ENCODE results near the gene ABCB8. TPM values are rescaled to one million over a fixed set of nuclear protein-coding genes. Genes with fewer than 3 reads are reported as not detected.

The ABCB8 gene
- total and polyA plus RNA-seq, 9 of the 15 experiments (the other 6 are each of a cell fraction or from before 2014, with no cell fraction given): 7.6 to 106 (median 36.3) TPM

DNA sequence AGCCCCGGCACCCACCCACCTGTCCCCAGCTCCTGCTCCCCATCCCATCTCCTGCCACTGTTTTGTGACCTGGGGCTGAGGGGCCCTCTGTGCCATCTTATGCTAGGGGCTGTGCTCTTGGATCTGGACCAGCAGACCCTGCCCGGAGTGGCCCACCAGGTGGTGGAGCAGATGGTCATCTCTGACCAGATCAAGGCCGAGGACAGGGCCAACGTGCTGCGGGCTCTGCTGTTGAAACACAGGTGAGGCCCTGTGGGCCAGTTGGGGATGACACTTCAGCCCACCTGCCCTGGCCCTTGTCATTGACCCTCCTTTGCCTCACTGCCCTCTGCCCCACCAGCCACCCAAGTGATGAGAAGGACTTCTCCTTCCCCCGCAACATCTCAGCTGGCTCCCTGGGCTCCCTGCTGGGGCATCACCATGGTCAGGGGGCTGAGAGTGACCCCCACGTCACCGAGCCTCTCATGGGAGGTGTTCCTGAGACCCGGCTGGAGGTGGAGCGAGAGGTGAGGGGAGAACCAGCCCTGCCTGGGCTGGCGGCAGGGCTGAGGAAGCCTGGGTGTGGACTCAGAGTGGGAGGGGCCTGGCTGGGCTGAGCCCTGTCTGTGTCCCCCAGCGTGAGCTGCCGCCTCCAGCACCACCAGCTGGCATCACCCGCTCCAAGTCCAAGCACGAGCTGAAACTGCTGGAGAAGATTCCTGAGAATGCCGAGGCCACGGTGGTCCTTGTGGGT is 41.8 kb downstream of the ABCB8 start:
- Histone ChIP-seq H3K4me1 (replicated peaks in 1 of 2; ENCODE audit: control insufficient read depth in 2 of 2, insufficient read depth in 2 of 2, low read length in 2 of 2) (peaks cover 0 to 45% of the 10 kb centered on the region in 2 experiments; a peak in 1 of 5 replicates), H3K9me3 (replicated peaks; ENCODE audit: control insufficient read depth, insufficient read depth, low read depth, low read length) (no peaks in the 10 kb centered on the region), H3K9me1 (ENCODE audit: control insufficient read depth, insufficient read depth, low read length) (no peaks in the 10 kb centered on the region), H3K27ac (ENCODE audit: extremely low read depth, low read depth, low read length) (no peak overlapping the region), H3K79me2 (ENCODE audit: control insufficient read depth, insufficient read depth, low read length) (peaks cover 8% of the 10 kb centered on the region), H3K9ac (ENCODE audit: insufficient read depth in 1 of 2, low read depth in 2 of 2, low read length in 2 of 2) (peak overlapping the region in 1 of 2 experiments; percentile 69; a peak in 2 of 4 replicates), H4K20me1 (replicated peaks; ENCODE audit: control insufficient read depth, insufficient read depth, low read length) (no peaks in the 10 kb centered on the region; the same call in 1 of the 2 replicates), H3K4me2 (ENCODE audit: insufficient read depth, low read length) (no peak overlapping the region), H3K36me3 (ENCODE audit: control insufficient read depth, insufficient read depth, low read length) (peaks cover 96% of the 10 kb centered on the region), H3K4me3 (no peak overlapping the region), H3K27me3 (ENCODE audit: control insufficient read depth in 2 of 2, insufficient read depth in 2 of 2, low read length in 2 of 2) (no peaks in the 10 kb centered on the region), H2AFZ (ENCODE audit: low read depth, low read length) (no peak overlapping the region)
- TF ChIP-seq RBFOX2 (IDR thresholded peaks at IDR 0.05; ENCODE audit: low read depth, low read length) (peak; percentile 26; the same call in 1 of the 2 replicates), POLR2G (IDR thresholded peaks at IDR 0.05; ENCODE audit: low read depth, low read length) (peak; percentile 47), ZNF224 (CRISPR knock-in tag; IDR thresholded peaks at IDR 0.05) (no peak)
- TF ChIP-seq, protein P1, sequence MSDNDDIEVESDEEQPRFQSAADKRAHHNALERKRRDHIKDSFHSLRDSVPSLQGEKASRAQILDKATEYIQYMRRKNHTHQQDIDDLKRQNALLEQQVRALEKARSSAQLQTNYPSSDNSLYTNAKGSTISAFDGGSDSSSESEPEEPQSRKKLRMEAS (CRISPR knock-in tag; IDR thresholded peaks at IDR 0.05): 0 out of 2 replicates have a peak, but pooled peaks have one; percentile 2
- 91% methylated on average over 16 of the region's 17 CpGs for WGBS (ENCODE audit: insufficient coverage, low coverage, missing lambda C conversion rate)
- ChIA-PET POLR2A (interaction anchor here (0.8 to 3.2 kb wide), 4 partner anchors 9 to 53 kb away, joined by 4 to 18 read pairs (median 11); partner anchors contain the start of gene FASTK), CTCF (ENCODE audit: low intra/inter-chr PET ratio) (no interaction called here)
- DNase-seq (ENCODE audit: extremely low read depth in 1 of 4, low spot score in 3 of 4): no peak
- no peak for ATAC-seq
- in situ Hi-C loops (cut with MboI) (no loop called here), intact Hi-C loops (cut with micrococcal nuclease) (no loop called here)
- no peak for FAIRE-seq
- no TSS peak for BruUV-seq (replicated peaks)

All from K562 (cell line).